Neural cell (in vitro differentiated cells): ENCODE data around the gene CES4A. TPM values are rescaled to one million over a fixed set of nuclear protein-coding genes. Genes with fewer than 3 reads are reported as not detected.

Experiments
- H2AFZ ChIP-seq: fragments of 200-600, 300-800 bp; sonication (generic), shearing (Covaris generic); 2 replicates; pipeline ENCODE4 v1.6.0; 2014; ENCODE audit warnings: low read depth, mild to moderate bottlenecking, antibody characterized with exemption, low read length, moderate library complexity
- H3F3A ChIP-seq: fragments of 200-600 bp; shearing (Covaris generic); 2 replicates; pipeline ENCODE4 v1.6.1; 2016; ENCODE audit warnings: mild to moderate bottlenecking, moderate library complexity, mixed read lengths, antibody characterized with exemption, low read length; ENCODE audit not compliant: insufficient read depth, poor library complexity, severe bottlenecking
- H3K27ac ChIP-seq: fragments of 200-600, 300-800 bp; sonication (generic), shearing (Covaris generic); 2 replicates; pipeline ENCODE4 v1.5.1; 2014; ENCODE audit warnings: mild to moderate bottlenecking, low read length, moderate library complexity
- H3K27me3 ChIP-seq: fragments of 300-800, 200-600 bp; sonication (generic), shearing (Covaris generic); 2 replicates; pipeline ENCODE4 v1.6.0; 2014; ENCODE audit warnings: mild to moderate bottlenecking, low read depth, low read length, moderate library complexity; ENCODE audit not compliant: insufficient read depth
- H3K36me3 ChIP-seq: fragments of 300-800, 200-600 bp; sonication (generic), shearing (Covaris generic); 2 replicates; pipeline ENCODE4 v1.5.1; 2014; ENCODE audit warnings: mild to moderate bottlenecking, antibody characterized with exemption, low read length, moderate library complexity; ENCODE audit not compliant: insufficient read depth
- H3K4me2 ChIP-seq: fragments of 300-800, 200-600 bp; sonication (generic), shearing (Covaris generic); 2 replicates; pipeline ENCODE4 v1.6.0; 2014; ENCODE audit warnings: mild to moderate bottlenecking, low read length
- H3K4me3 ChIP-seq: fragments of 300-800, 200-600 bp; sonication (generic), shearing (Covaris generic); 2 replicates; pipeline ENCODE4 v1.5.1; 2014; ENCODE audit warnings: mild to moderate bottlenecking, low read length, moderate library complexity
- H3K79me2 ChIP-seq: fragments of 200-600 bp; shearing (Covaris generic); replicated peaks from 2 replicates; pipeline ENCODE4 v1.6.0; 2014; ENCODE audit warnings: mild to moderate bottlenecking, low read length, moderate library complexity; ENCODE audit not compliant: insufficient read depth
- H3K9ac ChIP-seq: fragments of 300-800, 200-600 bp; sonication (generic), shearing (Covaris generic); 2 replicates; pipeline ENCODE4 v1.6.1; 2016; ENCODE audit warnings: mild to moderate bottlenecking, low read length, mixed read lengths
- H3K9me2 ChIP-seq: fragments of 200-600 bp; shearing (Covaris generic); 2 replicates; pipeline ENCODE4 v1.6.1; 2016; ENCODE audit warnings: mild to moderate bottlenecking, low read length, mixed read lengths; ENCODE audit not compliant: insufficient read depth
- H3K9me3 ChIP-seq: fragments of 200-600, 300-800 bp; sonication (generic), shearing (Covaris generic); 2 replicates; pipeline ENCODE4 v1.6.1; 2016; ENCODE audit warnings: mild to moderate bottlenecking, mixed run types, low read length, moderate library complexity, mixed read lengths
- H4K20me1 ChIP-seq: fragments of 200-600 bp; shearing (Covaris generic); 2 replicates; pipeline ENCODE4 v1.6.1; 2016; ENCODE audit warnings: mild to moderate bottlenecking, mixed run types; ENCODE audit not compliant: insufficient read depth
- EP300 ChIP-seq: fragments of 450-650 bp; conservative IDR thresholded peaks from 2 replicates; pipeline ENCODE4 v1.6.1; 2014; ENCODE audit warnings: antibody characterized with exemption, mild to moderate bottlenecking, moderate library complexity; ENCODE audit not compliant: poor library complexity, severe bottlenecking
- EZH2 ChIP-seq: fragments of 200-600, 300-800 bp; shearing (Covaris generic), sonication (generic); IDR thresholded peaks from 2 replicates; pipeline ENCODE4 v1.6.1; 2014; ENCODE audit warnings: antibody characterized with exemption, low read length, borderline replicate concordance, mild to moderate bottlenecking; ENCODE audit not compliant: insufficient read depth, poor library complexity, severe bottlenecking
- MXI1 ChIP-seq: fragments of 450-650 bp; conservative IDR thresholded peaks from 2 replicates; pipeline ENCODE4 v1.6.1; 2014; ENCODE audit warnings: antibody characterized with exemption, mild to moderate bottlenecking; ENCODE audit not compliant: poor library complexity, severe bottlenecking
- POLR2AphosphoS5 ChIP-seq: IDR thresholded peaks from 2 replicates; pipeline ENCODE4 v1.6.1; 2012
- RAD21 ChIP-seq: fragments of 450-650 bp; conservative IDR thresholded peaks from 2 replicates; pipeline ENCODE4 v1.6.1; 2014; ENCODE audit warnings: antibody characterized with exemption, mild to moderate bottlenecking, moderate library complexity
- SMC3 ChIP-seq: fragments of 450-650 bp; conservative IDR thresholded peaks from 2 replicates; pipeline ENCODE4 v1.6.1; 2014; ENCODE audit warnings: antibody characterized with exemption, mild to moderate bottlenecking, moderate library complexity; ENCODE audit not compliant: poor library complexity
- TAF1 ChIP-seq: IDR thresholded peaks from 2 replicates; pipeline ENCODE4 v1.6.1; 2012; ENCODE audit warnings: low read depth
- polyA plus RNA-seq: library from polyadenylated mRNA; depleted of rRNA; stranded (reverse); fragments of >200 nt; gene quantifications from 2 replicates; pipeline ENCODE4 v1.2.3, GENCODE V29; 2014
- TF ChIP-seq, protein P1 (sequence below): IDR thresholded peaks from 2 replicates; pipeline ENCODE4 v1.6.1; 2012; ENCODE audit warnings: borderline replicate concordance
- TF ChIP-seq, protein P2 (sequence below): fragments of 450-650 bp; IDR thresholded peaks from 2 replicates; pipeline ENCODE4 v1.5.1; 2014; ENCODE audit warnings: antibody characterized with exemption, mild to moderate bottlenecking, moderate library complexity; ENCODE audit not compliant: poor library complexity, severe bottlenecking

Gene CES4A
- polyA plus RNA-seq, 1 donor from 2014 or later: 51.2 TPM

DNA sequence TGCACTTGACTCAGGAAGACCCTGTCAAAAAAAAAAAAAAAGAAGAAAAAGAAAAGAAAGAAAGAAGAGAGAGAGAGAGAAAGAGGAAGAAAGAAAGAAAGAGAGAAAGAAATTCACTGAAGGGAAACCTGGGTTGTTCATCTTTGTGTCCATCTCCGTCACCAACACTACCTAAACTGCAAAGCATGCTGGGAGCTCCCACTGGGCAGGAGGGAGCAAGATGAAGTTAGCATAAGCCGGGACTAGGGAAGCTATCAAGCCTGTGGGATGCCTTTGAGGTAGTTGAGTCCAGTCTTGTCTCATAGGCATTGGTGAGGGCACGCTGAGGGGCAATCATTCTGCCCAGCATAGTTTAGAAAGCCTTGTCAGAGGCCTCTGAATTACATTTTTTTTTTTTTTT lies 32.9 kb downstream of the CES4A start:
- Histone ChIP-seq H3K4me2 (no peak overlapping the region), H3K79me2 (no peaks in the 10 kb centered on the region), H3K9me2 (no peaks in the 10 kb centered on the region), H3K4me3 (no peak overlapping the region), H3K9ac (no peak overlapping the region), H3K36me3 (no peaks in the 10 kb centered on the region), H3K27ac (no peak overlapping the region), H3K9me3 (no peaks in the 10 kb centered on the region), H3F3A (no peaks in the 10 kb centered on the region), H4K20me1 (no peaks in the 10 kb centered on the region), H2AFZ (no peak overlapping the region), H3K27me3 (no peaks in the 10 kb centered on the region)
- no peak for TF ChIP-seq SMC3
- TF ChIP-seq, protein P1, sequence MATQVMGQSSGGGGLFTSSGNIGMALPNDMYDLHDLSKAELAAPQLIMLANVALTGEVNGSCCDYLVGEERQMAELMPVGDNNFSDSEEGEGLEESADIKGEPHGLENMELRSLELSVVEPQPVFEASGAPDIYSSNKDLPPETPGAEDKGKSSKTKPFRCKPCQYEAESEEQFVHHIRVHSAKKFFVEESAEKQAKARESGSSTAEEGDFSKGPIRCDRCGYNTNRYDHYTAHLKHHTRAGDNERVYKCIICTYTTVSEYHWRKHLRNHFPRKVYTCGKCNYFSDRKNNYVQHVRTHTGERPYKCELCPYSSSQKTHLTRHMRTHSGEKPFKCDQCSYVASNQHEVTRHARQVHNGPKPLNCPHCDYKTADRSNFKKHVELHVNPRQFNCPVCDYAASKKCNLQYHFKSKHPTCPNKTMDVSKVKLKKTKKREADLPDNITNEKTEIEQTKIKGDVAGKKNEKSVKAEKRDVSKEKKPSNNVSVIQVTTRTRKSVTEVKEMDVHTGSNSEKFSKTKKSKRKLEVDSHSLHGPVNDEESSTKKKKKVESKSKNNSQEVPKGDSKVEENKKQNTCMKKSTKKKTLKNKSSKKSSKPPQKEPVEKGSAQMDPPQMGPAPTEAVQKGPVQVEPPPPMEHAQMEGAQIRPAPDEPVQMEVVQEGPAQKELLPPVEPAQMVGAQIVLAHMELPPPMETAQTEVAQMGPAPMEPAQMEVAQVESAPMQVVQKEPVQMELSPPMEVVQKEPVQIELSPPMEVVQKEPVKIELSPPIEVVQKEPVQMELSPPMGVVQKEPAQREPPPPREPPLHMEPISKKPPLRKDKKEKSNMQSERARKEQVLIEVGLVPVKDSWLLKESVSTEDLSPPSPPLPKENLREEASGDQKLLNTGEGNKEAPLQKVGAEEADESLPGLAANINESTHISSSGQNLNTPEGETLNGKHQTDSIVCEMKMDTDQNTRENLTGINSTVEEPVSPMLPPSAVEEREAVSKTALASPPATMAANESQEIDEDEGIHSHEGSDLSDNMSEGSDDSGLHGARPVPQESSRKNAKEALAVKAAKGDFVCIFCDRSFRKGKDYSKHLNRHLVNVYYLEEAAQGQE: no peak
- TF ChIP-seq TAF1: no peak
- TF ChIP-seq EP300: no peak
- TF ChIP-seq RAD21: no peak
- TF ChIP-seq EZH2: no peak
- TF ChIP-seq POLR2AphosphoS5: no peak
- TF ChIP-seq, protein P2, sequence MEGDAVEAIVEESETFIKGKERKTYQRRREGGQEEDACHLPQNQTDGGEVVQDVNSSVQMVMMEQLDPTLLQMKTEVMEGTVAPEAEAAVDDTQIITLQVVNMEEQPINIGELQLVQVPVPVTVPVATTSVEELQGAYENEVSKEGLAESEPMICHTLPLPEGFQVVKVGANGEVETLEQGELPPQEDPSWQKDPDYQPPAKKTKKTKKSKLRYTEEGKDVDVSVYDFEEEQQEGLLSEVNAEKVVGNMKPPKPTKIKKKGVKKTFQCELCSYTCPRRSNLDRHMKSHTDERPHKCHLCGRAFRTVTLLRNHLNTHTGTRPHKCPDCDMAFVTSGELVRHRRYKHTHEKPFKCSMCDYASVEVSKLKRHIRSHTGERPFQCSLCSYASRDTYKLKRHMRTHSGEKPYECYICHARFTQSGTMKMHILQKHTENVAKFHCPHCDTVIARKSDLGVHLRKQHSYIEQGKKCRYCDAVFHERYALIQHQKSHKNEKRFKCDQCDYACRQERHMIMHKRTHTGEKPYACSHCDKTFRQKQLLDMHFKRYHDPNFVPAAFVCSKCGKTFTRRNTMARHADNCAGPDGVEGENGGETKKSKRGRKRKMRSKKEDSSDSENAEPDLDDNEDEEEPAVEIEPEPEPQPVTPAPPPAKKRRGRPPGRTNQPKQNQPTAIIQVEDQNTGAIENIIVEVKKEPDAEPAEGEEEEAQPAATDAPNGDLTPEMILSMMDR: no peak
- TF ChIP-seq MXI1: no peak

DNA sequence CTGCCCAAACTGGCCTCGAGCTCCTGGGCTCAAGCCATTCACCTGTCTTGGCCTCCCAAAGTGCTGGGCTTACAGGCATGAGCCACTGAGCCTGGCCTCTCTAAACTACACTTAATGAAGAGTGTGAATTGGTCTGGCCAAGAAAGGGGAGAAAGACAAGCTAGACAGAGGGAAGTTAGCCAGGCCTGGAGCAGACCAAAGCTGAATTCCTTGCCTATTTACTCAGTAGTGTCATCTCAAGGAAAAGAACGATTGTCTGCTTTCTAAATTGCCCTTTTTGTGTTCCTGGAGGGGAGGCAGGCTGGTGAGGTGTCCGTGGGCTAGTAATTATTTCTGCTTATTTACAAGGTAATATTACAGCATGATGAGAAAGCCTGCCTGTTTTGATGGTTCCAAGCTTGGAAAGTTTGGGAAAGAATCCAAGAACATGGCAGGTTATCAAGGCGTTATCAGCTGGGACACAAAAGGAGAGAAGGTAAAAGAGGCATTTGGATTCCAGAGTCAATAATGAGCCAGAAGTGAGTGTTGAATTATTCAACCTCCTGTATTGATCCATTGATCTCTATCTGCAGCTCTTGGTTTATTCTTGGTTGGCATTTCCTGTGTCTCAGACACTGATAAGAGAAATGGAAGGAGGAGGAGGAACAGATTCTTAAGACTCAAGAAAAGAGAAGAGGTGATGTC lies 34.3 kb downstream of the CES4A start:
- no peaks in the 10 kb centered on the region for H3K27me3 ChIP-seq
- no peak overlapping the region for H2AFZ ChIP-seq
- no peaks in the 10 kb centered on the region for H4K20me1 ChIP-seq
- H3K27ac ChIP-seq: no peak overlapping the region
- no peak overlapping the region for H3K9ac ChIP-seq
- H3K9me2 ChIP-seq: no peaks in the 10 kb centered on the region
- no peaks in the 10 kb centered on the region for H3K9me3 ChIP-seq
- H3F3A ChIP-seq: no peaks in the 10 kb centered on the region
- H3K79me2 ChIP-seq: no peaks in the 10 kb centered on the region
- TF ChIP-seq, protein P1: no peak
- TF ChIP-seq SMC3 (no peak), MXI1 (no peak), EZH2 (no peak), TAF1 (no peak), RAD21 (no peak), EP300 (no peak), POLR2AphosphoS5 (no peak)
- TF ChIP-seq, protein P2: no peak
- H3K4me2 ChIP-seq: no peak overlapping the region
- no peak overlapping the region for H3K4me3 ChIP-seq
- no peaks in the 10 kb centered on the region for H3K36me3 ChIP-seq
